Measurements from ENCODE around the gene DYNC2I2. TPM values are rescaled to one million over a fixed set of nuclear protein-coding genes. Genes with fewer than 3 reads are reported as not detected.

Gene DYNC2I2
- total and polyA plus RNA-seq, 11 donors: 20.5 to 65.7 (median 35.1) TPM

GRCh38 chr9:128657796-128658195, 1.1 kb upstream of the DYNC2I2 start:
- no peaks in the 10 kb centered on the region for H3K36me3 ChIP-seq
- no peak overlapping the region for H3K4me3 ChIP-seq
- no peak overlapping the region for H3K27ac ChIP-seq
- H3K4me1 ChIP-seq: peaks cover 0 to 11% (median 6%) of the 10 kb centered on the region in 12 donors
- 92 to 96% (median 94%) methylated on average over 3 of the region's 3 CpGs for WGBS, 4 donors
- H3K9me3 ChIP-seq: no peaks in the 10 kb centered on the region
- TF ChIP-seq CTCF (IDR thresholded peaks at IDR 0.05) (no peak), POLR2A (IDR thresholded peaks at IDR 0.05) (no peak)
- DNase-seq (no peak), ATAC-seq (no peak)
- intact Hi-C loops (cut with DNase I): loop anchor here in 3 of 10 donors (2.0 kb wide), 4 partner anchors 23 to 67 kb away; partner anchors contain the start of genes SET (in 2 of the 3) and ZDHHC12 (in 1 of the 3)
- no peaks in the 10 kb centered on the region for H3K27me3 ChIP-seq

GRCh38 chr9:128657344-128657704, 677 bp upstream of the DYNC2I2 start:
- Histone ChIP-seq H3K9me3 (no peaks in the 10 kb centered on the region), H3K4me1 (peaks cover 0 to 11% (median 6%) of the 10 kb centered on the region in 12 donors), H3K27me3 (no peaks in the 10 kb centered on the region), H3K36me3 (no peaks in the 10 kb centered on the region), H3K27ac (peak overlapping the region; percentile 93 to 100 (median 98)), H3K4me3 (peak overlapping the region in 5 of 12 donors; percentile 57 to 78 (median 68))
- DNase-seq: no peak
- TF ChIP-seq CTCF (IDR thresholded peaks at IDR 0.05): no peak
- TF ChIP-seq POLR2A (IDR thresholded peaks at IDR 0.05): no peak
- ATAC-seq: no peak
- intact Hi-C loops (cut with DNase I): loop anchor here in 3 of 10 donors (2.0 kb wide), 4 partner anchors 23 to 67 kb away; partner anchors contain the start of genes SET (in 2 of the 3) and ZDHHC12 (in 1 of the 3)
- WGBS, 4 donors: 97 to 98% (median 97%) methylated on average over 13 of the region's 13 CpGs

DNA sequence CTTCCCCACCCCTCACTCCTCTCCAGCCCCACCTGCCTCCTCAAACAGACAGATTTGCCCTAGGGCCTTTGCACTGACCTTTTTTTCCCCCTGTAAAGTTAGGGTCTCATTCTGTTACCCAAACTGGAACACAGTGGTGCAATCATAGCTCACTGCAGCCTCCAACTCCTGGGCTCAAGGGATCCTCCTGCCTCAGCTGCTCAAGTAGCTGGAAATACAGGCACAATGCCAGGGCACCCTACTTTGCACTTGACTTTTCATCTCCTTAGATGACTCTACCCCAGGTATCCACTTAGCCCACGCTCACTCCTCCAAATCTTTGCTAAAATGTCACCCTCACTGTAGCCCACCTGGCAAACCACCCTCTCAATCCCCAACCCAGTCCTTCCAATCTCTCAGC, 2.2 kb downstream of the DYNC2I2 start:
- intact Hi-C loops (cut with DNase I): no loop called here
- DNase-seq (no peak), ATAC-seq (no peak)
- Histone ChIP-seq H3K27ac (no peak overlapping the region), H3K9me3 (no peaks in the 10 kb centered on the region), H3K4me3 (no peak overlapping the region), H3K27me3 (no peaks in the 10 kb centered on the region), H3K4me1 (peaks cover 0 to 11% (median 6%) of the 10 kb centered on the region in 12 donors), H3K36me3 (no peaks in the 10 kb centered on the region)
- no peak for TF ChIP-seq CTCF (IDR thresholded peaks at IDR 0.05)
- no peak for TF ChIP-seq POLR2A (IDR thresholded peaks at IDR 0.05)
- 96 to 100% (median 98%) methylated on average over 1 of the region's 1 CpG for WGBS, 4 donors

DNA sequence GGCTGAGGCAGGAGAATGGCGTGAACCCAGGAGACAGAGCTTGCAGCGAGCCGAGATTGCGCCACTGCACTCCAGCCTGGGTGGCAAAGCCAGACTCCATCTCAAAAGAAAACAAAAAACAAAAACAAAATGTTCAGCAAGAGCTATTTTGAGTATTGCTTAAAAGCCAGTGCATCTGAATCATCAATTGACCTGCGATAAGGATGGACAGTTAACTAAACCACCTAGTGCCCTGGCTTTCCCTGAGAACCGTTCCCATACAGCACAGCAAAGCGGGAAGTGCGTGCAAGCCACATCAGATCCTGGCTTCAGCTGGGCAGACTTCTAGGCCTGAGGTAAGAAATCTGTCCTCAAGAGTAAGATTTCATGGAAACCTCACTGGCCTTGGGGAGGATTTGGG, 2.7 kb downstream of the DYNC2I2 start:
- 94 to 97% (median 95%) methylated on average over 8 of the region's 8 CpGs for WGBS, 4 donors
- H3K27ac ChIP-seq: no peak overlapping the region
- ATAC-seq: no peak
- H3K9me3 ChIP-seq: no peaks in the 10 kb centered on the region
- TF ChIP-seq POLR2A (IDR thresholded peaks at IDR 0.05) (no peak), CTCF (IDR thresholded peaks at IDR 0.05) (no peak)
- no peaks in the 10 kb centered on the region for H3K36me3 ChIP-seq
- no peak for DNase-seq
- intact Hi-C loops (cut with DNase I): no loop called here
- H3K27me3 ChIP-seq: no peaks in the 10 kb centered on the region
- peaks cover 0 to 11% (median 6%) of the 10 kb centered on the region in 12 donors for H3K4me1 ChIP-seq
- H3K4me3 ChIP-seq: no peak overlapping the region
